Effector memory CD4-positive, alpha-beta T cell (primary cell): ENCODE data around the gene RSPH1.

Source experiments
- DNase-seq, 3 donors: peaks; one replicate each; pipeline ENCODE4 v3.0.0-alpha.2; 2020
- H3K27ac ChIP-seq: 2 replicates; pipeline ENCODE4 v1.7.0; 2013; ENCODE audit warnings: mild to moderate bottlenecking, low read length, moderate library complexity; ENCODE audit not compliant: insufficient read depth, poor library complexity, severe bottlenecking
- H3K27me3 ChIP-seq: replicated peaks from 2 replicates; pipeline ENCODE4 v1.7.0; 2013; ENCODE audit warnings: mild to moderate bottlenecking, low read length; ENCODE audit not compliant: insufficient read depth, control insufficient read depth, poor library complexity, severe bottlenecking
- H3K36me3 ChIP-seq: 2 replicates; pipeline ENCODE4 v1.7.0; 2013; ENCODE audit warnings: mild to moderate bottlenecking, low read length, moderate library complexity; ENCODE audit not compliant: control insufficient read depth, insufficient read depth
- H3K4me1 ChIP-seq: 2 replicates; pipeline ENCODE4 v1.7.0; 2013; ENCODE audit warnings: low read length, mild to moderate bottlenecking; ENCODE audit not compliant: control insufficient read depth, insufficient read depth, poor library complexity, severe bottlenecking
- H3K4me3 ChIP-seq: 2 replicates; pipeline ENCODE4 v1.7.0; 2013; ENCODE audit warnings: low read length, low read depth, mild to moderate bottlenecking; ENCODE audit not compliant: insufficient read depth, poor library complexity, severe bottlenecking
- H3K9me3 ChIP-seq: 2 replicates; pipeline ENCODE4 v1.7.0; 2013; ENCODE audit warnings: mild to moderate bottlenecking, low read length, moderate library complexity; ENCODE audit not compliant: control insufficient read depth

Gene RSPH1

GRCh38 chr21:42443181-42443785 lies 52.7 kb downstream of the RSPH1 start:
- H3K27ac ChIP-seq, result no peak overlapping the region
- H3K9me3 ChIP-seq, result no peaks in the 10 kb centered on the region
- no peaks in the 10 kb centered on the region for H3K4me1 ChIP-seq
- DNase-seq, result no peak
- H3K4me3 ChIP-seq, result no peak overlapping the region
- H3K27me3 ChIP-seq, result no peaks in the 10 kb centered on the region
- peaks cover 75% of the 10 kb centered on the region for H3K36me3 ChIP-seq

GRCh38 chr21:42441963-42442362 lies 54.1 kb downstream of the RSPH1 start:
- Histone ChIP-seq H3K9me3 (no peaks in the 10 kb centered on the region), H3K36me3 (peaks cover 76% of the 10 kb centered on the region), H3K4me3 (no peak overlapping the region), H3K27me3 (no peaks in the 10 kb centered on the region), H3K4me1 (no peaks in the 10 kb centered on the region), H3K27ac (no peak overlapping the region)
- no peak for DNase-seq

GRCh38 chr21:42440187-42440792 lies 55.7 kb downstream of the RSPH1 start:
- H3K4me3 ChIP-seq, result no peak overlapping the region
- no peaks in the 10 kb centered on the region for H3K4me1 ChIP-seq
- H3K27me3 ChIP-seq, result no peaks in the 10 kb centered on the region
- H3K9me3 ChIP-seq, result no peaks in the 10 kb centered on the region
- peak overlapping the region; percentile 38 for H3K27ac ChIP-seq
- H3K36me3 ChIP-seq, result peaks cover 82% of the 10 kb centered on the region
- no peak for DNase-seq

- Histone ChIP-seq H3K36me3 (peaks cover 83% of the 10 kb centered on the region), H3K9me3 (no peaks in the 10 kb centered on the region), H3K4me3 (no peak overlapping the region), H3K27ac (peak overlapping the region; percentile 47), H3K27me3 (no peaks in the 10 kb centered on the region), H3K4me1 (no peaks in the 10 kb centered on the region)
- DNase-seq, result no peak
These were observed 56.5 kb downstream of the RSPH1 start for GRCh38 chr21:42439284-42440186.

GRCh38 chr21:42438316-42439205 lies 57.5 kb downstream of the RSPH1 start:
- peaks cover 83% of the 10 kb centered on the region for H3K36me3 ChIP-seq
- H3K27me3 ChIP-seq, result no peaks in the 10 kb centered on the region
- no peak for DNase-seq

GRCh38 chr21:42437786-42438185 lies 58.2 kb downstream of the RSPH1 start:
- Histone ChIP-seq H3K27me3 (no peaks in the 10 kb centered on the region), H3K9me3 (no peaks in the 10 kb centered on the region), H3K4me3 (no peak overlapping the region), H3K36me3 (peaks cover 83% of the 10 kb centered on the region), H3K4me1 (no peaks in the 10 kb centered on the region), H3K27ac (no peak overlapping the region)
- no peak for DNase-seq

More at GRCh38 chr21:42438316-42439205, 57.5 kb downstream of the RSPH1 start:
- no peak overlapping the region for H3K27ac ChIP-seq
- no peaks in the 10 kb centered on the region for H3K9me3 ChIP-seq
- no peak overlapping the region for H3K4me3 ChIP-seq
- no peaks in the 10 kb centered on the region for H3K4me1 ChIP-seq

- Histone ChIP-seq H3K4me3 (no peak overlapping the region), H3K27ac (peak overlapping the region; percentile 18), H3K27me3 (no peaks in the 10 kb centered on the region), H3K9me3 (no peaks in the 10 kb centered on the region), H3K36me3 (peaks cover 88% of the 10 kb centered on the region), H3K4me1 (no peaks in the 10 kb centered on the region)
- no peak for DNase-seq
These were observed 59.1 kb downstream of the RSPH1 start for GRCh38 chr21:42436914-42437313.

- H3K36me3 ChIP-seq, result peaks cover 90% of the 10 kb centered on the region
- no peak overlapping the region for H3K27ac ChIP-seq
These were observed 60.2 kb downstream of the RSPH1 start for GRCh38 chr21:42435833-42436232.

GRCh38 chr21:42435401-42435800 lies 60.6 kb downstream of the RSPH1 start:
- Histone ChIP-seq H3K27me3 (no peaks in the 10 kb centered on the region), H3K27ac (no peak overlapping the region), H3K4me1 (no peaks in the 10 kb centered on the region), H3K9me3 (no peaks in the 10 kb centered on the region), H3K36me3 (peaks cover 94% of the 10 kb centered on the region), H3K4me3 (no peak overlapping the region)
- DNase-seq, result no peak

More at GRCh38 chr21:42435833-42436232, 60.2 kb downstream of the RSPH1 start:
- H3K4me1 ChIP-seq, result no peaks in the 10 kb centered on the region
- no peak overlapping the region for H3K4me3 ChIP-seq
- no peaks in the 10 kb centered on the region for H3K27me3 ChIP-seq
- no peak for DNase-seq
- H3K9me3 ChIP-seq, result no peaks in the 10 kb centered on the region
